WERI-Rb-1 (cell line): ENCODE measurements around the gene SLC16A3.

Experiments
- DNase-seq: peaks from one replicate; pipeline ENCODE4 v3.0.0-alpha.2; 2020
- H3K27ac ChIP-seq: fragments of 250-450 bp; sonication (Bioruptor Pico); 2 replicates; pipeline ENCODE4 v1.5.1; 2020; ENCODE audit warnings: mild to moderate bottlenecking, moderate library complexity
- H3K27me3 ChIP-seq: fragments of 250-450 bp; sonication (Bioruptor Pico); 2 replicates; pipeline ENCODE4 v1.5.1; 2021; ENCODE audit warnings: mild to moderate bottlenecking, low read depth, moderate library complexity; ENCODE audit not compliant: insufficient read depth, severe bottlenecking
- H3K36me3 ChIP-seq: fragments of 250-450 bp; sonication (Bioruptor Pico); 2 replicates; pipeline ENCODE4 v1.5.1; 2020; ENCODE audit warnings: mild to moderate bottlenecking, moderate library complexity
- H3K4me3 ChIP-seq: 2 replicates; pipeline ENCODE4 v1.5.1; 2011; ENCODE audit warnings: low read depth, mild to moderate bottlenecking, control low read depth, low read length
- H3K9me3 ChIP-seq: fragments of 250-450 bp; sonication (Bioruptor Pico); 2 replicates; pipeline ENCODE4 v1.5.1; 2021; ENCODE audit warnings: mild to moderate bottlenecking, moderate library complexity; ENCODE audit not compliant: severe bottlenecking
- CTCF ChIP-seq: IDR thresholded peaks from 2 replicates; pipeline ENCODE4 v1.5.1; 2011; ENCODE audit warnings: low read depth, mild to moderate bottlenecking, control low read depth, inconsistent platforms, low read length

The SLC16A3 gene

DNA sequence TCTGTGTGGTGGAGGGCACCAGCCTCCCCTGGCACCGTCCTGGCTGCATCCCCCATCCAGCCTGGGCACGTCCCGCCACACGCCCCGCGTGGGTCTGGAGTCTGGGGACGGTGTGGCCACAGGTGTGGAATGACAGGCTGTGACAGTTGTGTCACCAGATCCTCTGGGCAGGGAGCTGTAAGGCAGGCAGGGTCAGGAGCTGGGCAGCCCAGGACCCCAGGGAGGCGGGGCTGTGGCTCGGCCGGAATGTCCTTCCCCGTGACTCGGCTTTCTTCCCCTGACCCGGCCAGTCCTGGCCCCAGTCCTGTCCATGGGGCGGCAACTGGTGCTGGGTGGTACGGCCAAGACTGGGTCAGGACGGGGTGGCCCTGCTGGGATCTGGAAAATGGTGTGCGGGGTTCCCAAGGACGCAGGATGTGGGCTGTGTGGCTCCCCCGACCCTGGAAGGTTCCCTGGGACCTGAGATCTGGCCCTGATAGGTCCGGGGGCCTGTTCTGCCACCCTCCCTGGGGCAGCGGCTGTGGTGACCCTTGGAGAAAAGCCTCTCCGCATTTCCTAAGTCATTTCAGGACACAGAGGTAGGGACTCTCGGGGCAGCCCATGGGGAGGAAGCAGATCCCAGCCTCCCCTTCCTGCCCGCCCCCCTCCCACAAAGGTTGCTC is 3.3 kb upstream of the SLC16A3 start:
- H3K36me3 ChIP-seq: no peaks in the 10 kb centered on the region
- H3K27me3 ChIP-seq: no peaks in the 10 kb centered on the region
- TF ChIP-seq CTCF: no peak
- no peak for DNase-seq
- H3K9me3 ChIP-seq: peaks cover 6% of the 10 kb centered on the region
- no peak overlapping the region for H3K27ac ChIP-seq
- no peak overlapping the region for H3K4me3 ChIP-seq

DNA sequence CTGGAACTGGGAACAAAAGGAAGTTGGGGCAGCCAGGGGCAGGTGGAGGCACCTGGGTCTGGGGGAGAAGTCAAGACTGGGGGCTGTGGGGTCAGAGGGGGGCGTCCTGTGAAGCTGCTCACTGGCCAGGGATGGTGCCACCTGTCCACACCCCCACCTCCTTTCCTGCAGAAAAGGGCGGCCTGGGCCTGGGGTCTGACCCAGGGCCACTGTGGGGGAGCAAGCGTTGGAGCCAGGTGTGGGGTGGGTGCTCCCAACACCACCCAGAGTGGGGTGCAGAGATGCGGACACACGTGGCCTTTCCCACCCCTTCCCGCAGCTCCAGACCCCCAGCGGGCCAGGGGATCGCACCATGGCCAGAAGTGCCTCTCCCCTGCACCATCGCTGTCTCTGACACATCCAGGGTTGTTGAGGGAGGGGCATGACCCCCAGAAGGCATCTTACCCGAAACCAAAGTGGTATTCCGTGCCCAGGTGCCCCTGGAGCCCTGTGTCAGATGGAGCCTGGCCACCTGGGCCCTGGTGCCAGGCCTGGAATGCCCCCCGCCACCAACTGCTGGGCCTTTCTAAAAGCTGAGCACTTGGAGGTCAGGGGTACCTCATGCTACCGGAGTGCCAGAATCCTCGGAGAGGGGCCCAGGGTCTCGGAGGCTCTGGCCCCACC is 2.6 kb upstream of the SLC16A3 start:
- peaks cover 6% of the 10 kb centered on the region for H3K9me3 ChIP-seq
- H3K4me3 ChIP-seq: no peak overlapping the region
- TF ChIP-seq CTCF: no peak
- DNase-seq: no peak
- no peak overlapping the region for H3K27ac ChIP-seq
- no peaks in the 10 kb centered on the region for H3K36me3 ChIP-seq
- no peaks in the 10 kb centered on the region for H3K27me3 ChIP-seq

- no peak for DNase-seq
- Histone ChIP-seq H3K36me3 (no peaks in the 10 kb centered on the region), H3K27ac (no peak overlapping the region), H3K9me3 (peaks cover 6% of the 10 kb centered on the region), H3K4me3 (no peak overlapping the region), H3K27me3 (no peaks in the 10 kb centered on the region)
- no peak for TF ChIP-seq CTCF
Measured at GRCh38 chr17:82226809-82227628, 1.8 kb upstream of the SLC16A3 start.

DNA sequence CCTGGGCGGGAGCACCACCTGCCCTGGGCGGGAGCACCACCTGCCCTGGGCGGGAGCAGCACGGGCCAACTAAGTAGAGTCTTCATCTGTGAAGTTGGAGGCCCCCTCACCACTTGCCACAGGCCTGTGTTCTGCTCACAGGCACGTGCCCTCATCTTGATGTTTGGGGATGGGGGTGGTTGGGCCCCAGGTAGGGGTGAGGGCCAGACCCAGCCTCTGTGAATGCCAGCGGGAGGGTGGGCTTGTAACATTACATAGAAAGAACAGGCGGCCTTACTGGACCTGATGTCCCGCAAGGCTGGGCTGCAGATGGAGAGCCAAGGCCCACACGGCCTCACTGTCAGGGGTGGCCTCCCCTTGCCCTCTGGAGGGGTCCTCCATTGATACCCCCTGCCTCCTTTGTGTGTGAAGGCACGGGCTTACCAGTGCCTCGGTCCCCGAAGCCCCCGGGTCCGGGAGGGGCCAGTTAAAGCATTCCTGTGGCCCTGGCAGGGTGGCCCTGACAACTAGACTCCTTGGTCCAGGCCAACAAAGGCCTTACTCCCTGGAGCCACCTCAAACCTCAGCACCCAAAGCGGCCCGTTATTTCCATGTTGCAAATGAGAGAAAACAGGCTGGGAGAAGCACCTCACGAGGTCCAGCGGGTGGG is 1.1 kb upstream of the SLC16A3 start:
- no peak for DNase-seq
- no peak overlapping the region for H3K27ac ChIP-seq
- no peaks in the 10 kb centered on the region for H3K27me3 ChIP-seq
- peaks cover 6% of the 10 kb centered on the region for H3K9me3 ChIP-seq
- no peak overlapping the region for H3K4me3 ChIP-seq
- no peaks in the 10 kb centered on the region for H3K36me3 ChIP-seq
- TF ChIP-seq CTCF: no peak

DNA sequence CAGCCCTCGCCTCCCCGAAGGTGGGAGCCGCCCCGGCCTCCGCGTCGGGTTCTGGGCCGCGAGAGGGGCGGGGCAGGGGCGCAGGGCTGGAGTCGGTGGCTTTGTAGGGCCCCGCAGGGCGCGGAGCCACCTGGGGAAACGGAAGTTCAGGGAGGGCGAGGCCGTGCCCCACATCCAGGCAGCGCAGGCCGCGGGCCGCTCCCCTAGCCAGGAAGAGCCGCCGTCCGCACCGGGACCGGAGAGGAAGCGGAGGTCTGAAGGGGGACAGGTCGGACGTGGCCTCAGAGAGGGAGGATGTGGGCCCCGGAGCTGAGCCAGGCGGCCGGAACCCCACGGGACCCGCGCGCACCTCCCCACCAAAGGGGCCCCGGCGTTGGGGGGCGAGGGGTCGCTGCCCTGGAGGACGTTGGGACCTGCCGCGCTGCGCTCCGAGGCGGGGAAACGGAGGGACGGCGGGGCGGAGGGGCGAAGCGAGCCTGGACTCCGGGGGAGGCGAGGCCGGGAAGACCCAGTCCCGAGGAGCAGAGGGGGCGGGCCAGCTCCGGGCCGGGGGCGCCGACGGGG is 482 bp upstream of the SLC16A3 start:
- Histone ChIP-seq H3K36me3 (no peaks in the 10 kb centered on the region; the same call in 1 of the 2 replicates), H3K9me3 (peaks cover 6% of the 10 kb centered on the region), H3K27ac (no peak overlapping the region), H3K4me3 (no peak overlapping the region), H3K27me3 (no peaks in the 10 kb centered on the region)
- no peak for TF ChIP-seq CTCF
- DNase-seq: no peak
